Activated naive CD8-positive, alpha-beta T cell (primary cell): ENCODE results near the gene TAS2R60.
"Not testable (repeated sequence)": the region's sequence is repeated elsewhere in the genome, so short reads cannot be mapped to it uniquely, and the experiment has no call there.

ENCODE experiments used
- H3K27ac Mint-ChIP-seq: one replicate; pipeline ENCODE4 v1.8.0; 2021; ENCODE audit warnings: mixed read lengths
- H3K27me3 Mint-ChIP-seq: one replicate; pipeline ENCODE4 v1.8.0; 2021; ENCODE audit warnings: mixed read lengths
- H3K36me3 Mint-ChIP-seq: one replicate; pipeline ENCODE4 v1.8.0; 2021; ENCODE audit warnings: mixed read lengths
- H3K4me1 Mint-ChIP-seq: one replicate; pipeline ENCODE4 v1.8.0; 2021; ENCODE audit warnings: low read depth, mixed read lengths
- H3K4me3 Mint-ChIP-seq: one replicate; pipeline ENCODE4 v1.8.0; 2021; ENCODE audit warnings: mild to moderate bottlenecking, mixed read lengths
- H3K9me3 Mint-ChIP-seq: one replicate; pipeline ENCODE4 v1.8.0; 2021; ENCODE audit warnings: low read depth, mixed read lengths

Gene TAS2R60

DNA sequence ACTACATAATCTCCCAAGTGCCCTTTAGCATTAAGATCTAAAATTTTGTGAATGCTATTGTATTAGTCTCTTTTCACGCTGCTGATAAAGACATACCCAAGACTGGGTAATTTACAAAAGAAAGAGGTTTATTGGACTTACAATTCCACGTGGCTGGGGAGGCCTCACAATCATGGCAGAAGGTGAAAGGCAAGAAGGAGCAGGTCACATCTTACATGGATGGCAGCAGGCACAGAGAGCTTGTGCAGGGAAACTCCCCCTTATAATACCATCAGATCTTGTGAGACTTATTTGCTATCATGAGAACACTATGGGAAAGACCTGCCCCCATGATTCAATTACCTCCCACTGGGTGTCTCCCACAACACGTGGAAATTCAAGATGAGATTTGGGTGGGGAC, 22.6 kb upstream of the TAS2R60 start:
- not testable (repeated sequence) for H3K27me3 Mint-ChIP-seq, H3K27ac Mint-ChIP-seq, H3K9me3 Mint-ChIP-seq, H3K4me3 Mint-ChIP-seq
- Mint-ChIP-seq H3K4me1 (peaks cover 16% of the 10 kb centered on the region), H3K36me3 (peaks cover 18% of the 10 kb centered on the region)

DNA sequence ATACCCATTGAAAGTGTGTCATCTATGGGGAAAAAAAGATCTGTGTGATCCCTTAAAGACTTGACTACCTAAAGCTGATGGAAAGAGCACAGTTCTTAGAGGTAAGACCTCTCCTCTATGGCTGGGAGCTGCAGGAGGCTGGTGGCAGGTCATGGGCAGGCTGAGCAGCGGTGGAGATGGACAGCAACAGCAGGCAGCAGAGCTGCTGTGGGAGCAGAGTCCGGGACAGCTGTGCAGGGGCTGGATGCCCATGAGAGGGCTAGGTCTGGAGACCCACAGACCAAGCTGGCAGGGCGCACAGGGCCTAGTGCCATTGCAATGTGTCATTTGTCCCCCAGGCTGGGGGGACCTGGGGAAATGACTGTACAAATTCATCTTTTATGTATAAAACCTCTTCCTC, 21.2 kb upstream of the TAS2R60 start:
- Mint-ChIP-seq H3K4me3 (no peak overlapping the region), H3K27ac (no peak overlapping the region), H3K9me3 (no peaks in the 10 kb centered on the region), H3K4me1 (peaks cover 22% of the 10 kb centered on the region), H3K27me3 (no peaks in the 10 kb centered on the region), H3K36me3 (peaks cover 22% of the 10 kb centered on the region)

DNA sequence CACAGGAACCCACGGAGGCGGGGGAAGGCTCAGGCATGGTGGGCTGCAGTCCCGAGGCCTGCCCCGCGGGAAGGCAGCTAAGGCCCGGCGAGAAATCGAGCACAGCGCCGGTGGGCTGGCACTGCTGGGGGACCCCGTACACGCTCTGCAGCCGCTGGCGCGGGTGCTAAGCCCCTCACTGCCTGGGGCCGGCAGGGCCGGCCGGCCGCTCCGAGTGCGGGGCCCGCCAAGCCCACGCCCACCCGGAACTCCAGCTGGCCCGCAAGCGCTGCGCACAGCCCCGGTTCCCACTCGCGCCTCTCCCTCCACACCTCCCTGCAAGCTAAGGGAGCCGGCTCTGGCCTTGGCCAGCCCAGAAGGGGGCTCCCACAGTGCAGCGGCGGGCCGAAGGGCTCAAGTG, 18.8 kb upstream of the TAS2R60 start:
- not testable (repeated sequence) for H3K9me3 Mint-ChIP-seq, H3K27ac Mint-ChIP-seq, H3K27me3 Mint-ChIP-seq, H3K4me3 Mint-ChIP-seq
- Mint-ChIP-seq H3K36me3 (peaks cover 17% of the 10 kb centered on the region), H3K4me1 (peaks cover 17% of the 10 kb centered on the region)

DNA sequence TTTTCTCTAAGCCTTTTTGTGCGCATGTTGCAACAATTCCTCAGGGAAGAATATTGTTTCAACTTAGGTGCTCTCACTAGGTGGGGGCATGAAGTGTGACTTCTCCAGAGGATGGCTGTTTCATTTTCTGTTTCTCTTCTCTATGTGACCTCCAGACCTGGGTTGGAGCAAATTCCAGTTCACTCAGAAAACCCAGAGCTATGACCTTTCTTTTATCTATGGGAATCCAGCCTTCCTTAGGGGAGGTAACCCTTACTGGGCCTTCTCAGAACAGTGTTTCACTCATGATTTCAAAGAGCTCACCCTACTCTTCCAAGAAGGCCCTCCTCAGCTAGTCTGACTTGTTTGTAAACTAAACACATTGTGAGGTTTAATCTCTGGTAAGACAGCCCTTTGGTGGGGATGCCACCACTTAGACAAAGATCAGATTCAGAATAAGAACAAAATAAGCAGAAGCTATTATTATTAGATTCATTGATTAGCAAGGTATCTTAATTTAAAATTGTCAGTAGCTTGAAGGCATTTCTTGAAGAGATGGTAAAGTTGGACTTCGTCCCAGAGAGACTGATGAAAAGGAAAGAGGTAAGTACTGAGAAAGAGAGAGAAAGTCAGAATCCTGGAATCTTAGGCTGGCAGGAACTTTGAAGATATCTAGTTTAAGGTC, 16.6 kb upstream of the TAS2R60 start:
- Mint-ChIP-seq H3K4me1 (peaks cover 13% of the 10 kb centered on the region), H3K27ac (peak overlapping the region; percentile 47), H3K9me3 (no peaks in the 10 kb centered on the region), H3K27me3 (no peaks in the 10 kb centered on the region), H3K4me3 (no peak overlapping the region), H3K36me3 (peaks cover 6% of the 10 kb centered on the region)

DNA sequence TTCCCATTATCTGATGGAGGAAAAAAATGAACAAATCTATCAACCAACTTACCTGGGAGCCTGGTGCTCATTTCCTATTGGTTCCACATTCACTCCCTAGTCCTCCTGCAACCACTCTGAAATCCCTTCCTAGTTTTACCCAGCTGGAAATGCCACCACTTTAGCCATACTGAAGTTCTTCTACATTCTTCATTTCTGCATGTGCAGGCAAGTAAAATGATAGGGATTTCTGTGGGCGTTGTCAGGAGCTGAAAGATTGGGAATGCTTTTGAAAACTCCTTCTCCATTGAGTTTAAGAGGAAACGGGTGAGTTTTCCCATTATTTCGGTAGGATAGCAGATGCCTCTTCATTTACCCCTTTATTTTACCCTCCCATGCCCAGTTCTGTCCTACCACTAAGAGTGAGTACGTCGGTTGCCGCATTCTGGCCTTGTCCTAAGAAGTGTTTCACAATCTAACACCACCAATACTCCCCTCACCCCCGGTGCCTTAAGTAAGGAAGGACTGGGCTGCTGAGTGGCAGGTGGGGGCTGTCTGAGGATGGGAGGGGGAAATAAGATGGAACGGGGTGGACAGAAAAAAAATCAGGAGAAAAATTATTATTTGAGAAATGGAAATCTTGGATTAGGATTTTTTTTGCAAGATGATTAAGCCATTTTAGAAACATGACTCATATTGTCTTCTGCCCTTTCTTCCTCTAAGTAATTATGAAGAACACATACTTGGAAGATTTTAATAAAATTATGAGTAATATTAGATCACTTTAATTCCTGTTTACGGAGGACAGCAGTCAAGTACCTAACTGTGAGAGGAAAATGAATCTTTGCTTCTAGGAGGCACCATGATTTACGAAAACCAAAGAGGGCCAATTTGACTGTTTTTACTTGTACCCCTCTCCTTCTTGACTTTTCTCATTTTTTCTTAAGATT, 13.2 kb upstream of the TAS2R60 start:
- no peak overlapping the region for H3K27ac Mint-ChIP-seq
- no peaks in the 10 kb centered on the region for H3K27me3 Mint-ChIP-seq
- H3K36me3 Mint-ChIP-seq, result peaks cover 7% of the 10 kb centered on the region
- H3K4me3 Mint-ChIP-seq, result no peak overlapping the region
- H3K9me3 Mint-ChIP-seq, result no peaks in the 10 kb centered on the region
- H3K4me1 Mint-ChIP-seq, result peaks cover 16% of the 10 kb centered on the region

DNA sequence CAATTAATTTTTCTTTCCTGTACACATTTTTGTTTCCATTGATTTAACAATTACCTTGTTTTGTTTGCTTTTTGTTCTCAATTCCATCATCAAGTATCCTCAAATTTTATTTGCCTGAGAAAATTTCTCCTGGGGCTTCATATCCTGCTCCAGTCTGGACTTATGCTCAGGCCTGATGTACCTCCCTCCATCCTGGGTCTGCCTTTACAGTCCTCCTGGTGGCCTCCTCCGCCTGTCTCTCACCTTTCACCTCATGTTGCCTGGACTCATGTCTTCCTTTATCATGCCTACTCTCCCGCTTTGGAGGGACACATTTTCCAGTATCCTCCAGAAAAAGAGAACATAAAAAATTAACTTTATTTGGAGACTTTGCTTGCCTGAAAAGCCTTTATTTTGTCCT, 12.1 kb upstream of the TAS2R60 start:
- H3K27ac Mint-ChIP-seq, result no peak overlapping the region
- H3K4me1 Mint-ChIP-seq, result peaks cover 16% of the 10 kb centered on the region
- no peak overlapping the region for H3K4me3 Mint-ChIP-seq
- H3K9me3 Mint-ChIP-seq, result no peaks in the 10 kb centered on the region
- no peaks in the 10 kb centered on the region for H3K27me3 Mint-ChIP-seq
- peaks cover 11% of the 10 kb centered on the region for H3K36me3 Mint-ChIP-seq

DNA sequence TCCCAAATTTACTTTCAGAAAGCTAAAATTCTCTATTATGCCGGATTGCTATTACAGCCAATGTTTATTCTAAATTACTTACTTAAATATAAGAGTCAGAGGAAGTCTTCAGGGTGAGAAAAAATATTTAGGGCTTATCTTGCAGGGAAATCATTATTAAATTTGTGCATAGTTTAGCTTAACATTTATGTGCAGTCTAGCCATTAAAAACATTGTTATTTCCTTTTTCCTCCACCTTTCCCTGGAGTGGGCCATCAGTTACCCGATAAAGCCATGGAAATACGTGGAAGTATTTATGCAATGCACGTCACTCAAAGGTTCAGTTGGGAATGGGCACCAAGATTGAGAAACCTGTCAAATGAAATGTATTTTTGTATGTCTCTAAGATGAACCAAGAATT, 9.5 kb upstream of the TAS2R60 start:
- Mint-ChIP-seq H3K36me3 (peaks cover 12% of the 10 kb centered on the region), H3K9me3 (no peaks in the 10 kb centered on the region), H3K27me3 (no peaks in the 10 kb centered on the region)

DNA sequence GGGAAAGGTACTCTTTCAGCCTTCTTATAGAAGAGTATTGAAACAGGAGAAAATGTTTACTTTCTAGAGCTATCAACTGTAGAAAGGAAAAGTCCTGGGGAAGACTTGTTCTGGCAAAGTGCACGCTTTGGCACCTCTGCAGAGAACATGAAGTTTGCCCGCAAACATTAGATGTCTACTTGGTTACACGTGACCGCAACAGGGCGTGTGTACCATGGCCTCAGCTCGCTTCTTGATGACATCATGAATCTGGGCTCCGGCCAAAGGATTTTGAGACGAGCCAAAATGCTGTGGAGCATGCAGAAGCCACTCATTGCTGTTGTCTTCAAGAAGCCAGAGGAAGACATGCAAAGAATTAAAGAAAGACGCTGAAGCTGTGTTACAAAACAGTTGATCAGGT, 8.6 kb upstream of the TAS2R60 start:
- Mint-ChIP-seq H3K4me1 (peaks cover 34% of the 10 kb centered on the region), H3K4me3 (no peak overlapping the region), H3K27ac (no peak overlapping the region), H3K27me3 (no peaks in the 10 kb centered on the region), H3K36me3 (peaks cover 14% of the 10 kb centered on the region), H3K9me3 (no peaks in the 10 kb centered on the region)

More for the DNA sequence above, 9.5 kb upstream of the TAS2R60 start:
- H3K4me1 Mint-ChIP-seq, result peaks cover 32% of the 10 kb centered on the region
- no peak overlapping the region for H3K27ac Mint-ChIP-seq
- no peak overlapping the region for H3K4me3 Mint-ChIP-seq

DNA sequence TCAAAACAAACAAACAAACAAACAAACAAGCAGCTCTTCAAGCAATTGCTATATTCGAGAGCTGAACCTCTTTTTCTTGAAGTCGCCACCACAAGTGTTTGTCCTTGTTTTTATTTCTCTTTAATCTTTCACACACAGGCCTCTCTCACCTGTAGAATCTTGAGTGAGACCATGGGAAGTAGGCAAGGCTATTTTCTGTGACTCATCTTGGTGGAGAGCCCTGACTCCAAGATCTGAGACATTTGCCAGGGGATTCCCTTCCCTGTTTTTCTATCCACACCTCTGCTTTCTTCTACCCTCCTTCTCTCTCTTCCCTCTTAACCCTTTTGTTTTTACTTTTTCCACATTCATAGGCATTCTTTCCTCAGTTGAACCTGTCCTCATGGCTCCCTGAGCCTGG, 8.0 kb upstream of the TAS2R60 start:
- no peak overlapping the region for H3K27ac Mint-ChIP-seq
- no peak overlapping the region for H3K4me3 Mint-ChIP-seq
- peaks cover 17% of the 10 kb centered on the region for H3K36me3 Mint-ChIP-seq
- H3K4me1 Mint-ChIP-seq, result peaks cover 34% of the 10 kb centered on the region
- no peaks in the 10 kb centered on the region for H3K9me3 Mint-ChIP-seq
- H3K27me3 Mint-ChIP-seq, result no peaks in the 10 kb centered on the region

DNA sequence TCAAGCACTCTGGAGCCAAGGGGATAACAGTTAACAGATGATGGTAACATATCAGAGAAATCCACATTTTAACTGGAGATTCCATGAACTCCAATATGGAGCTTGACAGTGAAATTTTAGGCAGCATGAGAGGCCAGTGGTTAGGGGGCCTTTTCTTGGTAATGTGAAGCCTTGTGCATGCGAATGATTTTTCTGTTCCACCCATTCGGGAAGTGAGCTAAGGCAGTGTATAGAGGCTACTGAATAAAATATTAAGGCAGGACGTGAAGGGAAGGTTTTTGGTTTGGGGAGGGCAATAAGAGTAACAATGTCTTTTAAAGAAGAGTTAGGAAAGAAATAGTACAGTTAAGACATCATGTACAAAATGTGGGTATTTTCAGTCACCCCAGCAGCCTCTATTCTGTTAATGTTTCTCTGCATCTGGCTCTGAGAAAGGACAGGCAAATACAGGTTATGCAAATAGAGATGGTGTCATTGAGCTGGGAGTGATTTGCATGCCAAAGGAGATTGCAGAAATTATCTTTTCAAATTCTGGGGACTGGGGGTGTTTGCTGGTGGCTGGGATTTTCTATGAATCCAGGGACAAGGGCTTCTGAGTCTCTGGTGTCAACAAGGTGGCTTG, 6.8 kb upstream of the TAS2R60 start:
- Mint-ChIP-seq H3K4me1 (peaks cover 34% of the 10 kb centered on the region), H3K9me3 (no peaks in the 10 kb centered on the region), H3K27me3 (no peaks in the 10 kb centered on the region), H3K4me3 (no peak overlapping the region), H3K27ac (peak overlapping the region; percentile 16), H3K36me3 (peaks cover 20% of the 10 kb centered on the region)

DNA sequence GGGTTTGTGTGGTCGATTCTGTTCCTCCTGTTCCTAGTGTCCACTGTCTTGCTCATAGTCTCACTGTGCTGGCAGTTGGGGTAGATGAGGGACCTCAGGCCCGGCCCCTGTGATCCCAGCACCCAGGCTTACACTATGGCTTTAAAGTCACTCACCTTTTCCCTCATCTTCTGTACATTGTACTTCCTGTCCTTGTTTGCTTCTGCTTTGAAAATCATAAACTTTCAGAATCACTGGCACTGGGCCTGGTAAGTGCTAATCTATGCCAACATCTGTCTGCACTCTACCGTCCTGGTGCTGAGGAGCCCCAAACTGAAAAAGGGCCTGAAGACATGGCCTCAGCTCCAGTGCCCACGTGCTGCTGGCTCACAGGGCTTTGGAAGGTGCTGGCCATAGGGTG, 5.7 kb upstream of the TAS2R60 start:
- Mint-ChIP-seq H3K4me3 (no peak overlapping the region), H3K27me3 (no peaks in the 10 kb centered on the region), H3K27ac (peak overlapping the region; percentile 25), H3K9me3 (no peaks in the 10 kb centered on the region), H3K36me3 (peaks cover 27% of the 10 kb centered on the region), H3K4me1 (peaks cover 31% of the 10 kb centered on the region)

DNA sequence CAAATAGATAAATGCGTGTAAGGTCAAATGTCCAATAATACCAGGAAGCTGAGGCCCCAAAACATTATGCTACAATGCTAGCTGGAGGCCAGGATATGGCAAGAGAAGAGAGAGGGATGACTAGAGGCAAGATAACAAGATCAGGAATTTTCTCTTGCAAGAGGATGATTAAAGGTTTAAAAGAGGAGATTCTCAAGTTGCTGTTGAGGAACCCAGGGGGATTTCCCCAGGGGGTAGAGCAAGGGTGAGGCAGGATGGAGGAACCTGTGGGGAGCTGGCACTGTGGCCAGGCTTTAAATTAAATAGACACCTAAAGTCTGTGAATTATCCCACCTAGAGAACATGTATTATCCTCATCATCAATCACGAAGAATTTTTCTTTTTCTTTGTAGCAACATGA, 3.4 kb upstream of the TAS2R60 start:
- Mint-ChIP-seq H3K4me3 (no peak overlapping the region), H3K9me3 (no peaks in the 10 kb centered on the region), H3K27ac (no peak overlapping the region), H3K27me3 (no peaks in the 10 kb centered on the region), H3K4me1 (peaks cover 31% of the 10 kb centered on the region), H3K36me3 (peaks cover 26% of the 10 kb centered on the region)

DNA sequence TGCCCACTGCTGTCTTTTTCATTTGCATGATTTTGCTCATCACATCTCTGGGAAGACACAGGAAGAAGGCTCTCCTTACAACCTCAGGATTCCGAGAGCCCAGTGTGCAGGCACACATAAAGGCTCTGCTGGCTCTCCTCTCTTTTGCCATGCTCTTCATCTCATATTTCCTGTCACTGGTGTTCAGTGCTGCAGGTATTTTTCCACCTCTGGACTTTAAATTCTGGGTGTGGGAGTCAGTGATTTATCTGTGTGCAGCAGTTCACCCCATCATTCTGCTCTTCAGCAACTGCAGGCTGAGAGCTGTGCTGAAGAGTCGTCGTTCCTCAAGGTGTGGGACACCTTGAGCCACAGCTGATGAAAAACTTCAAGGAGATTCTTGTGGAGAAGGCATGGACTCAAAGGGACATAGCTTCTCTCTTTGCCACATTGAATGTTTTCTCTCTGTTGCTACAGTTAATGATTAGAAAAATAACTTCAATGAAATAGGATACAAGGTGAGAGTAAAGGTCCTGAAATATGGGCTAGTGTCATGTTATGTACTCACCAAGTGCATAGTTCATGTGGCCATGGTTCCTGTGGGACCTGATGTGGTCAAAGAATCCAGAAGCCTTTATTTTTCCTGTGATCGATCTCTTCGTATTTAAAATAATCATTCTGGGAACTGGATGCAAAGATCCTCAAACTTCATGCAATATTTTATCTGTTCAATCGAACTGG, 970 bp downstream of the TAS2R60 start:
- H3K27ac Mint-ChIP-seq, result no peak overlapping the region
- no peaks in the 10 kb centered on the region for H3K27me3 Mint-ChIP-seq
- peaks cover 19% of the 10 kb centered on the region for H3K36me3 Mint-ChIP-seq
- no peak overlapping the region for H3K4me3 Mint-ChIP-seq
- H3K9me3 Mint-ChIP-seq, result no peaks in the 10 kb centered on the region
- peaks cover 5% of the 10 kb centered on the region for H3K4me1 Mint-ChIP-seq

DNA sequence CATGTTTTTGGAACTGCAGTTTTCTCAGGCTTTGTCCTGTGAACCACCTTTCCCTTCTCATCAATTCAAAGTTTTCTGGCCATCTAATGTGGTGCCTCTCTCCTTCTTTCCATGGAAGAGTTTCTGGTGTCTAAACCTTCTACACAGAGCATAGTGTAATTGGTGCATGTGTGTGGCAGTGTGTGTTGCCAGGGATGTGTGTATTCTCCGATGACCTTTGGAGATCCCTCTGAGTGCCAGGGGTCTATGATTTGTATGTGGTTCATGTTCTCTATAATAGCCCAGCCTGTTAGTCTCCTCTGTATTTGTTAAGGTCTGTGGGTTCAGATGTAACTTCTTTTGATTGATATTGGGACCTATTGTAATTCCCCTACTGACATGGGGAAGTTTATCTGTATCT, 1.5 kb downstream of the TAS2R60 start:
- no peaks in the 10 kb centered on the region for H3K9me3 Mint-ChIP-seq
- no peak overlapping the region for H3K4me3 Mint-ChIP-seq
- H3K27ac Mint-ChIP-seq, result no peak overlapping the region
- H3K36me3 Mint-ChIP-seq, result peaks cover 17% of the 10 kb centered on the region
- no peaks in the 10 kb centered on the region for H3K27me3 Mint-ChIP-seq
- H3K4me1 Mint-ChIP-seq, result peaks cover 2% of the 10 kb centered on the region

DNA sequence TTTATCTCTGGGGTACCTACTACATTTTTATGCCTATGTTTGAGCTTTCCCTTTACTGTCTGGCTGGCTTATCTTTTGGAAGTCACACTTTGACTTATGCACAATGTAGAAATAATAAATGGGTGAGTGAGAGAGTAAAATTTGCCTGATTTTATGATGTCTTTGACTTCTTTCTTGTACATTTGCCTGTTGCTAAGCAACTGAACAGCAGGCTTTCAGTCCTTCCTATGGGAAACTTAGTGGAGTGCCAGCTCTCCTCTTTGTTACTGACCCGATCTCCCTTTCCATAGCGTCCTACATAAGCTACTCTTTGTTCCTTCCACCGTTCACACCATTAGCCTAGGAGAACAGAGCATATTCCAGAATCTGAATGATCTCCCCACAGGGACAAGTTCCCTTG, 4.2 kb downstream of the TAS2R60 start:
- Mint-ChIP-seq H3K27me3 (no peaks in the 10 kb centered on the region), H3K4me1 (peaks cover 9% of the 10 kb centered on the region), H3K36me3 (peaks cover 14% of the 10 kb centered on the region), H3K4me3 (no peak overlapping the region), H3K9me3 (no peaks in the 10 kb centered on the region), H3K27ac (no peak overlapping the region)
